Activated T-cell treated with anti-CD3 and anti-CD28 coated beads, Interleukin-2, amount 50 U/mL, for 4 hours (primary cell): Measurements from ENCODE around the gene DIAPH1. TPM values are rescaled to one million over a fixed set of nuclear protein-coding genes. Genes with fewer than 3 reads are reported as not detected.

Source experiments
- ATAC-seq, 2 donors: fragments of 200-7000 bp; cut with Tn5 transposase; one replicate each; pipeline ENCODE4 v1.10.0; 2021
- DNase-seq: peaks from one replicate; pipeline ENCODE4 v3.0.0-alpha.2; 2020
- H3K27me3 Mint-ChIP-seq: one replicate; pipeline ENCODE4 v1.8.0; 2021; ENCODE audit warnings: low read depth, mixed read lengths
- H3K36me3 Mint-ChIP-seq: one replicate; pipeline ENCODE4 v1.8.0; 2022; ENCODE audit warnings: mixed read lengths; ENCODE audit not compliant: insufficient read depth
- H3K4me1 Mint-ChIP-seq: one replicate; pipeline ENCODE4 v1.8.0; 2021; ENCODE audit warnings: low read depth, mixed read lengths
- H3K4me3 Mint-ChIP-seq: one replicate; pipeline ENCODE4 v1.8.0; 2021; ENCODE audit warnings: mild to moderate bottlenecking, moderate library complexity, mixed read lengths
- H3K9me3 Mint-ChIP-seq: one replicate; pipeline ENCODE4 v1.8.0; 2021; ENCODE audit warnings: mixed read lengths
- total RNA-seq, 3 donors: library from RNA; stranded (reverse); gene quantifications; one replicate each; pipeline ENCODE4 v1.2.1, GENCODE V29; 2021

Gene DIAPH1
- total RNA-seq, 3 donors from 2014 or later, result 243 to 289 (median 269) TPM

GRCh38 chr5:141510160-141510559 is 108.6 kb downstream of the DIAPH1 start:
- DNase-seq (no peak), ATAC-seq (no peak)
- H3K4me3 Mint-ChIP-seq, result no peak overlapping the region
- peaks cover 3% of the 10 kb centered on the region for H3K36me3 Mint-ChIP-seq
- H3K27me3 Mint-ChIP-seq, result no peaks in the 10 kb centered on the region
- H3K4me1 Mint-ChIP-seq, result peaks cover 30% of the 10 kb centered on the region
- H3K9me3 Mint-ChIP-seq, result no peaks in the 10 kb centered on the region

- Mint-ChIP-seq H3K4me3 (no peak overlapping the region), H3K36me3 (peaks cover 2% of the 10 kb centered on the region), H3K4me1 (peaks cover 20% of the 10 kb centered on the region), H3K27me3 (no peaks in the 10 kb centered on the region), H3K9me3 (no peaks in the 10 kb centered on the region)
- DNase-seq, result no peak
- no peak for ATAC-seq
These were observed 109.8 kb downstream of the DIAPH1 start for GRCh38 chr5:141508798-141509611.

GRCh38 chr5:141508440-141508797 is 110.4 kb downstream of the DIAPH1 start:
- ATAC-seq, result no peak
- DNase-seq, result no peak
- Mint-ChIP-seq H3K4me1 (peaks cover 14% of the 10 kb centered on the region), H3K36me3 (no peaks in the 10 kb centered on the region), H3K9me3 (no peaks in the 10 kb centered on the region), H3K27me3 (no peaks in the 10 kb centered on the region), H3K4me3 (no peak overlapping the region)

- Mint-ChIP-seq H3K4me3 (no peak overlapping the region), H3K4me1 (peaks cover 8% of the 10 kb centered on the region), H3K27me3 (no peaks in the 10 kb centered on the region), H3K36me3 (no peaks in the 10 kb centered on the region), H3K9me3 (no peaks in the 10 kb centered on the region)
- DNase-seq, result no peak
- no peak for ATAC-seq
These were observed 111.3 kb downstream of the DIAPH1 start for GRCh38 chr5:141507387-141508091.

- H3K27me3 Mint-ChIP-seq, result no peaks in the 10 kb centered on the region
These were observed 112.2 kb downstream of the DIAPH1 start for GRCh38 chr5:141506381-141507155.

GRCh38 chr5:141504216-141504615 is 114.6 kb downstream of the DIAPH1 start:
- no peaks in the 10 kb centered on the region for H3K27me3 Mint-ChIP-seq
- peaks cover 2% of the 10 kb centered on the region for H3K4me1 Mint-ChIP-seq
- H3K4me3 Mint-ChIP-seq, result no peak overlapping the region
- H3K36me3 Mint-ChIP-seq, result no peaks in the 10 kb centered on the region
- ATAC-seq (no peak), DNase-seq (no peak)
- no peaks in the 10 kb centered on the region for H3K9me3 Mint-ChIP-seq

More at GRCh38 chr5:141506381-141507155, 112.2 kb downstream of the DIAPH1 start:
- no peak overlapping the region for H3K4me3 Mint-ChIP-seq
- no peak for DNase-seq
- no peaks in the 10 kb centered on the region for H3K36me3 Mint-ChIP-seq
- no peaks in the 10 kb centered on the region for H3K9me3 Mint-ChIP-seq
- H3K4me1 Mint-ChIP-seq, result peaks cover 3% of the 10 kb centered on the region
- ATAC-seq, result no peak

- H3K4me3 Mint-ChIP-seq, result no peak overlapping the region
- no peaks in the 10 kb centered on the region for H3K36me3 Mint-ChIP-seq
- H3K9me3 Mint-ChIP-seq, result no peaks in the 10 kb centered on the region
- ATAC-seq, result no peak
- no peaks in the 10 kb centered on the region for H3K4me1 Mint-ChIP-seq
- no peak for DNase-seq
- peaks cover 3% of the 10 kb centered on the region for H3K27me3 Mint-ChIP-seq
These were observed 115.1 kb downstream of the DIAPH1 start for GRCh38 chr5:141503681-141504080.

GRCh38 chr5:141501761-141502160 is 117.0 kb downstream of the DIAPH1 start:
- ATAC-seq, result no peak
- H3K9me3 Mint-ChIP-seq, result no peaks in the 10 kb centered on the region
- H3K4me1 Mint-ChIP-seq, result no peaks in the 10 kb centered on the region
- no peaks in the 10 kb centered on the region for H3K36me3 Mint-ChIP-seq
- peaks cover 12% of the 10 kb centered on the region for H3K27me3 Mint-ChIP-seq
- no peak for DNase-seq
- no peak overlapping the region for H3K4me3 Mint-ChIP-seq

GRCh38 chr5:141496038-141496437 is 122.8 kb downstream of the DIAPH1 start:
- Mint-ChIP-seq H3K36me3 (no peaks in the 10 kb centered on the region), H3K27me3 (peaks cover 59% of the 10 kb centered on the region), H3K9me3 (no peaks in the 10 kb centered on the region), H3K4me3 (no peak overlapping the region), H3K4me1 (peaks cover 11% of the 10 kb centered on the region)
- ATAC-seq (no peak), DNase-seq (no peak)

- H3K27me3 Mint-ChIP-seq, result peaks cover 65% of the 10 kb centered on the region
- peaks cover 11% of the 10 kb centered on the region for H3K4me1 Mint-ChIP-seq
- H3K9me3 Mint-ChIP-seq, result no peaks in the 10 kb centered on the region
- no peak overlapping the region for H3K4me3 Mint-ChIP-seq
- DNase-seq (no peak), ATAC-seq (no peak)
- no peaks in the 10 kb centered on the region for H3K36me3 Mint-ChIP-seq
These were observed 123.4 kb downstream of the DIAPH1 start for GRCh38 chr5:141495453-141495811.

- peaks cover 70% of the 10 kb centered on the region for H3K27me3 Mint-ChIP-seq
- H3K4me1 Mint-ChIP-seq, result peaks cover 11% of the 10 kb centered on the region
- no peaks in the 10 kb centered on the region for H3K36me3 Mint-ChIP-seq
- no peak for ATAC-seq
- DNase-seq, result no peak
- H3K9me3 Mint-ChIP-seq, result no peaks in the 10 kb centered on the region
- no peak overlapping the region for H3K4me3 Mint-ChIP-seq
These were observed 123.9 kb downstream of the DIAPH1 start for GRCh38 chr5:141494761-141495452.

GRCh38 chr5:141493500-141494422 is 125.0 kb downstream of the DIAPH1 start:
- H3K9me3 Mint-ChIP-seq, result no peaks in the 10 kb centered on the region
- H3K36me3 Mint-ChIP-seq, result no peaks in the 10 kb centered on the region
- H3K4me3 Mint-ChIP-seq, result no peak overlapping the region
- DNase-seq (no peak), ATAC-seq (no peak)
- peaks cover 11% of the 10 kb centered on the region for H3K4me1 Mint-ChIP-seq
- H3K27me3 Mint-ChIP-seq, result peaks cover 76% of the 10 kb centered on the region

- H3K27me3 Mint-ChIP-seq, result peaks cover 83% of the 10 kb centered on the region
- peaks cover 11% of the 10 kb centered on the region for H3K4me1 Mint-ChIP-seq
- ATAC-seq (peak; percentile 43 to 50), DNase-seq (peak; percentile 21)
- H3K9me3 Mint-ChIP-seq, result no peaks in the 10 kb centered on the region
- H3K36me3 Mint-ChIP-seq, result no peaks in the 10 kb centered on the region
- H3K4me3 Mint-ChIP-seq, result peak overlapping the region; percentile 75
These were observed 126.5 kb downstream of the DIAPH1 start for GRCh38 chr5:141492168-141492885.
